ENCODE data around the gene NIT2.
A peak's percentile ranks its signal among the peaks of the same experiment; 100 is the strongest.
"Not testable (repeated sequence)": the region's sequence is repeated elsewhere in the genome, so short reads cannot be mapped to it uniquely, and the experiment has no call there.

NIT2 gene

GRCh38 chr3:100334488-100335351 is at the start of gene NIT2:
Gene NIT2 (plus strand): TSS chr3:100334757. CDS start chr3:100334792, 35 bp downstream.
- DNase-seq, result peak; percentile 83

GRCh38 chr3:100288288-100288894 is 46.2 kb upstream of the NIT2 start:
- DNase-seq, result no peak

- DNase-seq, result no peak
These were observed 45.2 kb upstream of the NIT2 start for GRCh38 chr3:100289339-100289738.

GRCh38 chr3:100295089-100295488 is 39.5 kb upstream of the NIT2 start:
- DNase-seq, result no peak

- no peak for DNase-seq
These were observed 36.8 kb upstream of the NIT2 start for GRCh38 chr3:100297784-100298183.

GRCh38 chr3:100299016-100299415 is 35.5 kb upstream of the NIT2 start:
- DNase-seq, result no peak

- DNase-seq, result no peak
These were observed 27.9 kb upstream of the NIT2 start for GRCh38 chr3:100306695-100307094.

GRCh38 chr3:100310355-100310965 is 24.1 kb upstream of the NIT2 start:
- no peak for DNase-seq

- no peak for DNase-seq
These were observed 23.5 kb upstream of the NIT2 start for GRCh38 chr3:100311011-100311410.

- DNase-seq, result peak; percentile 6
These were observed 17.9 kb upstream of the NIT2 start for GRCh38 chr3:100316641-100317069.

GRCh38 chr3:100317912-100318311 is 16.6 kb upstream of the NIT2 start:
- DNase-seq, result no peak

GRCh38 chr3:100319951-100320350 is 14.6 kb upstream of the NIT2 start:
- no peak for DNase-seq

- no peak for DNase-seq
These were observed 10.5 kb upstream of the NIT2 start for GRCh38 chr3:100324044-100324443.

- no peak for DNase-seq
These were observed 8.7 kb upstream of the NIT2 start for GRCh38 chr3:100325827-100326226.

GRCh38 chr3:100327377-100327776 is 7.2 kb upstream of the NIT2 start:
- not testable (repeated sequence) for DNase-seq

- no peak for DNase-seq
These were observed 4.6 kb upstream of the NIT2 start for GRCh38 chr3:100329800-100330489.

- no peak for DNase-seq
These were observed 3.9 kb upstream of the NIT2 start for GRCh38 chr3:100330651-100331050.

- DNase-seq, result no peak
These were observed 2.9 kb upstream of the NIT2 start for GRCh38 chr3:100331660-100332059.

- no peak for DNase-seq
These were observed 1.5 kb upstream of the NIT2 start for GRCh38 chr3:100333051-100333450.

- no peak for DNase-seq
These were observed 528 bp upstream of the NIT2 start for GRCh38 chr3:100333970-100334487.

GRCh38 chr3:100335434-100335833 is 877 bp downstream of the NIT2 start:
- peak; percentile 7 for DNase-seq

- not testable (repeated sequence) for DNase-seq
These were observed 1.7 kb downstream of the NIT2 start for GRCh38 chr3:100336229-100336628.

- no peak for DNase-seq
These were observed 4.4 kb downstream of the NIT2 start for GRCh38 chr3:100338911-100339310.
